ENCODE data around the gene CTRB1. TPM values are rescaled to one million over a fixed set of nuclear protein-coding genes. Genes with fewer than 3 reads are reported as not detected.

CTRB1 gene
- total RNA-seq, 1 experiment from 2014 or later = 5.6 TPM

DNA sequence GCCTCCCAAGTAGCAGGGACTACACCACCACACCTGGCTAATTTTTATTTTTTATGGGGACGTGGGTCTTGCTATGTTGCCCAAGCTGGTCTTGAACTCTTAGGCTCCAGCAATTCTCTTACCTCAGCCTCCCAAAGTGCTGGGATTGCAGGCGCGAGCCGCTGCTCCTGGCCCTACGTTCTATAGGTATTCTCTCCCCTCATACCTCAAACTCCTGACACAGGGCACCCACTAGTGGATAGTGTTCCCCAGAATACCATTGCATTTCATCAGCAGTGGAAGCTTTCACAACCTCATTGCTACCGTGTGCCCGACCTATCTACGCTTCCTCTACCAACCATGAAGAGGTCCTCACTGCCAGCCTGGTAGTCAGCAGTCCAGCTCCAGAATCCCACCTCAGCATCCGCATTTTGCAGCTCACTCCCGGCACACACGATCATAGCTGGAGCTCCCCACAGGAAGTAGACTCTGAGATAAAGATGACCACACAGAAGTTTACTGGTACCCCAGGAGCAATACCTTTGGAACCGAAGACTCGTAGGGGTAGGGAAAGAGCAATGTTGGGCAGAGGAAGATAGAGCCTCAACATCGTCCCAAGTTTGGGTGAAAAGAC is 21.2 kb upstream of the CTRB1 start:
- H3K4me3 ChIP-seq (replicated peaks in 1 of 2; ENCODE audit: low read depth in 1 of 2, low read length in 2 of 2) = no peak overlapping the region
- no TSS peak for BruUV-seq (replicated peaks)
- H2AFZ ChIP-seq (ENCODE audit: low read depth, low read length, poor library complexity, severe bottlenecking) = no peak overlapping the region
- ChIA-PET RAD21 (ENCODE audit: low non-redundant PET in 1 of 2, low total read pairs in 2 of 2, uncharacterized antibody in 2 of 2, unreplicated experiment in 2 of 2) (interaction anchor here in 1 of 2 experiments (0.6 kb wide), 1 partner anchor 215 kb away, joined by 3 read pairs; no protein-coding TSS in a partner anchor), POLR2A (no interaction called here), CTCF (interaction anchor here (1.5 kb wide), 1 partner anchor 320 kb away, joined by 6 read pairs; no protein-coding TSS in a partner anchor)
- no peak overlapping the region for H3K27ac ChIP-seq (ENCODE audit: low read depth, low read length)
- intact Hi-C loops (cut with micrococcal nuclease) = loop anchor here (5.0 kb wide), 1 partner anchor 425 kb away; the partner anchor contains the start of gene ADAT1
- H3K79me2 ChIP-seq (ENCODE audit: insufficient read depth, low read length) = no peaks in the 10 kb centered on the region
- DNase-seq (ENCODE audit: low read depth, low spot score) = no peak
- H3K27me3 ChIP-seq (ENCODE audit: insufficient read depth, low read length) = no peaks in the 10 kb centered on the region; the same call in 1 of the 2 replicates
- no peaks in the 10 kb centered on the region for H3K9me2 ChIP-seq (ENCODE audit: insufficient read depth)
- H3K9ac ChIP-seq (ENCODE audit: low read length) = no peak overlapping the region
- no peak overlapping the region for H3K4me2 ChIP-seq (ENCODE audit: low read length)
- no peaks in the 10 kb centered on the region for H4K20me1 ChIP-seq (ENCODE audit: insufficient read depth)
- peaks cover 0 to 4% of the 10 kb centered on the region in 2 experiments; a peak in 1 of 4 replicates for H3K4me1 ChIP-seq (ENCODE audit: control insufficient read depth in 1 of 2, insufficient read depth in 2 of 2, low read length in 2 of 2)
- no peaks in the 10 kb centered on the region for H3K36me3 ChIP-seq (ENCODE audit: control insufficient read depth in 1 of 2, insufficient read depth in 2 of 2, low read length in 2 of 2)
- ATAC-seq = no peak
- H3K9me3 ChIP-seq (ENCODE audit: control insufficient read depth in 1 of 2, insufficient read depth in 1 of 2, low read depth in 1 of 2, low read length in 2 of 2) = no peaks in the 10 kb centered on the region
- TF ChIP-seq JUND (IDR thresholded peaks at IDR 0.05) (no peak), RAD21 (IDR thresholded peaks at IDR 0.05; ENCODE audit: low read depth) (peak; percentile 35; the same call in 1 of the 2 replicates)

DNA sequence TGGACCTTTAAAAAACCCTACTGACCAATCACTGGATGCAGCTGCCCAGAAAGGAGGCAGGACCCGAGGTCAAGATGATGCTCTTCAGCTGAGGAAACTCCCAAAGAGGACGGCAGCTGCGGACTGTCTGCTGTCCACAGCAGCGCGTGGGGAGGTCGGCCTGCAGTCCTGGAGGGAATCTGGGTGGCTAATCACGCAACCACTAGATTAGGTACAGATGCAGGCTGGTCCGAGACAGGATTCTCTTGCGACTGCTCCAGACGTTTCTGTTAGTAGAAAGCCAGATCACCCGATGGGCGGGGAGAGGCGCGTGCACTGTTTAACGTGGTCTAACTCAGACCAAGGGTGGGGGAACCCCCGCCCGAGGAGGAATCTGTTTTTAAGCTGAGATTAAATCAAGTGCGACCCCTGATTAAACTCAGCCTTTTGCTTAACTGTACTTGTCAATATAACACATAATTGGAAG is 20.6 kb upstream of the CTRB1 start:
- intact Hi-C loops (cut with micrococcal nuclease) = loop anchor here (5.0 kb wide), 1 partner anchor 424 kb away; the partner anchor contains the start of gene ADAT1
- POLR2A ChIA-PET = no interaction called here
- Histone ChIP-seq H3K9me3 (ENCODE audit: control insufficient read depth in 1 of 2, insufficient read depth in 1 of 2, low read depth in 1 of 2, low read length in 2 of 2) (no peaks in the 10 kb centered on the region), H3K27me3 (ENCODE audit: insufficient read depth, low read length) (no peaks in the 10 kb centered on the region; the same call in 1 of the 2 replicates), H4K20me1 (ENCODE audit: insufficient read depth) (no peaks in the 10 kb centered on the region), H3K9me2 (ENCODE audit: insufficient read depth) (no peaks in the 10 kb centered on the region), H3K36me3 (ENCODE audit: control insufficient read depth in 1 of 2, insufficient read depth in 2 of 2, low read length in 2 of 2) (no peaks in the 10 kb centered on the region), H3K79me2 (ENCODE audit: insufficient read depth, low read length) (no peaks in the 10 kb centered on the region), H3K4me3 (replicated peaks in 1 of 2; ENCODE audit: low read depth in 1 of 2, low read length in 2 of 2) (no peak overlapping the region), H3K9ac (ENCODE audit: low read length) (no peak overlapping the region), H2AFZ (ENCODE audit: low read depth, low read length, poor library complexity, severe bottlenecking) (no peak overlapping the region), H3K27ac (ENCODE audit: low read depth, low read length) (no peak overlapping the region), H3K4me2 (ENCODE audit: low read length) (no peak overlapping the region), H3K4me1 (ENCODE audit: control insufficient read depth in 1 of 2, insufficient read depth in 2 of 2, low read length in 2 of 2) (peaks cover 0 to 4% of the 10 kb centered on the region in 2 experiments; a peak in 1 of 4 replicates)
- RAD21 ChIA-PET (ENCODE audit: low non-redundant PET in 1 of 2, low total read pairs in 2 of 2, uncharacterized antibody in 2 of 2, unreplicated experiment in 2 of 2) = no interaction called here
- DNase-seq (ENCODE audit: low read depth, low spot score) (no peak), ATAC-seq (no peak)
- no TSS peak for BruUV-seq (replicated peaks)
- CTCF ChIA-PET = interaction anchor here (0.7 to 2.5 kb wide), 5 partner anchors 189 to 319 kb away, joined by 3 to 15 read pairs (median 3); no protein-coding TSS in a partner anchor
- TF ChIP-seq JUND (IDR thresholded peaks at IDR 0.05) = no peak
- no peak for TF ChIP-seq TCF7L2 (IDR thresholded peaks at IDR 0.05; ENCODE audit: borderline replicate concordance, extremely low read depth, insufficient read depth, insufficient read length)
- TF ChIP-seq RAD21 (IDR thresholded peaks at IDR 0.05; ENCODE audit: low read depth) = no peak
- no peak for TF ChIP-seq ELF1 (IDR thresholded peaks at IDR 0.05; ENCODE audit: borderline replicate concordance, low read depth)
- TF ChIP-seq ZFX (IDR thresholded peaks at IDR 0.05) = no peak
- TF ChIP-seq YY1 (IDR thresholded peaks at IDR 0.05; ENCODE audit: extremely low read depth, insufficient replicate concordance, low read depth, low read length) = no peak
- TF ChIP-seq SIN3A (IDR thresholded peaks at IDR 0.05; ENCODE audit: low read depth) = no peak
